Rectal smooth muscle tissue (tissue), 1 donor: ENCODE results near the gene ZNF106.

Experiments used
- H3K27ac ChIP-seq: one replicate; pipeline ENCODE4 v1.7.0; 2013; ENCODE audit warnings: low read depth, low read length, inconsistent platforms
- H3K27me3 ChIP-seq: one replicate; pipeline ENCODE4 v1.7.0; 2013; ENCODE audit warnings: low read length; ENCODE audit not compliant: control insufficient read depth, insufficient read depth
- H3K36me3 ChIP-seq: one replicate; pipeline ENCODE4 v1.7.0; 2013; ENCODE audit warnings: low read length; ENCODE audit not compliant: control insufficient read depth, insufficient read depth
- H3K4me1 ChIP-seq: one replicate; pipeline ENCODE4 v1.7.0; 2013; ENCODE audit warnings: low read length; ENCODE audit not compliant: control insufficient read depth, insufficient read depth
- H3K4me3 ChIP-seq: one replicate; pipeline ENCODE4 v1.7.0; 2013; ENCODE audit warnings: low read length
- H3K9ac ChIP-seq: one replicate; pipeline ENCODE4 v1.7.0; 2013; ENCODE audit warnings: low read length

The ZNF106 gene

GRCh38 chr15:42490671-42491538, at the start of gene ZNF106:
Gene ZNF106 (minus strand): TSS chr15:42491141. CDS start chr15:42472289, 18,852 bp downstream.
- Histone ChIP-seq H3K27me3 (no peaks in the 10 kb centered on the region), H3K4me1 (peaks cover 11% of the 10 kb centered on the region), H3K27ac (peak within 1 kb of the TSS; percentile 88), H3K4me3 (peak within 1 kb of the TSS; percentile 98), H3K36me3 (no peaks in the 10 kb centered on the region), H3K9ac (peak within 1 kb of the TSS; percentile 95)

- peaks cover 20% of the 10 kb centered on the region for H3K36me3 ChIP-seq
- H3K9ac ChIP-seq: no peak overlapping the region
- no peak overlapping the region for H3K4me3 ChIP-seq
- H3K4me1 ChIP-seq: no peaks in the 10 kb centered on the region
- H3K27me3 ChIP-seq: no peaks in the 10 kb centered on the region
- no peak overlapping the region for H3K27ac ChIP-seq
These were observed 42.3 kb upstream of the ZNF106 start for GRCh38 chr15:42533246-42533645.

GRCh38 chr15:42528970-42529369, 38.0 kb upstream of the ZNF106 start:
- no peak overlapping the region for H3K4me3 ChIP-seq
- no peak overlapping the region for H3K27ac ChIP-seq
- no peaks in the 10 kb centered on the region for H3K4me1 ChIP-seq
- H3K27me3 ChIP-seq: no peaks in the 10 kb centered on the region
- peaks cover 17% of the 10 kb centered on the region for H3K36me3 ChIP-seq
- no peak overlapping the region for H3K9ac ChIP-seq

GRCh38 chr15:42523331-42523730, 32.4 kb upstream of the ZNF106 start:
- no peaks in the 10 kb centered on the region for H3K27me3 ChIP-seq
- H3K27ac ChIP-seq: no peak overlapping the region
- H3K4me1 ChIP-seq: no peaks in the 10 kb centered on the region
- H3K9ac ChIP-seq: no peak overlapping the region
- H3K4me3 ChIP-seq: no peak overlapping the region
- H3K36me3 ChIP-seq: peaks cover 5% of the 10 kb centered on the region

- H3K4me3 ChIP-seq: no peak overlapping the region
- no peak overlapping the region for H3K9ac ChIP-seq
- H3K4me1 ChIP-seq: no peaks in the 10 kb centered on the region
- H3K27ac ChIP-seq: peak overlapping the region; percentile 39
- no peaks in the 10 kb centered on the region for H3K27me3 ChIP-seq
- H3K36me3 ChIP-seq: peaks cover 14% of the 10 kb centered on the region
These were observed 20.1 kb upstream of the ZNF106 start for GRCh38 chr15:42511007-42511391.

GRCh38 chr15:42510258-42511006, 19.5 kb upstream of the ZNF106 start:
- H3K27me3 ChIP-seq: no peaks in the 10 kb centered on the region
- H3K4me3 ChIP-seq: no peak overlapping the region
- peak overlapping the region; percentile 39 for H3K27ac ChIP-seq
- H3K36me3 ChIP-seq: peaks cover 10% of the 10 kb centered on the region
- no peak overlapping the region for H3K9ac ChIP-seq
- H3K4me1 ChIP-seq: no peaks in the 10 kb centered on the region

- H3K27ac ChIP-seq: peak overlapping the region; percentile 33
- no peaks in the 10 kb centered on the region for H3K27me3 ChIP-seq
- H3K36me3 ChIP-seq: peaks cover under 1% of the 10 kb centered on the region
- no peak overlapping the region for H3K9ac ChIP-seq
- H3K4me1 ChIP-seq: no peaks in the 10 kb centered on the region
- no peak overlapping the region for H3K4me3 ChIP-seq
These were observed 17.3 kb upstream of the ZNF106 start for GRCh38 chr15:42508263-42508690.

GRCh38 chr15:42507514-42507913, 16.6 kb upstream of the ZNF106 start:
- Histone ChIP-seq H3K4me3 (no peak overlapping the region), H3K27ac (no peak overlapping the region), H3K4me1 (no peaks in the 10 kb centered on the region), H3K27me3 (no peaks in the 10 kb centered on the region), H3K9ac (no peak overlapping the region), H3K36me3 (no peaks in the 10 kb centered on the region)

GRCh38 chr15:42504631-42505030, 13.7 kb upstream of the ZNF106 start:
- no peaks in the 10 kb centered on the region for H3K27me3 ChIP-seq
- no peak overlapping the region for H3K27ac ChIP-seq
- H3K4me3 ChIP-seq: no peak overlapping the region
- no peaks in the 10 kb centered on the region for H3K36me3 ChIP-seq
- H3K4me1 ChIP-seq: no peaks in the 10 kb centered on the region
- no peak overlapping the region for H3K9ac ChIP-seq

- Histone ChIP-seq H3K9ac (no peak overlapping the region), H3K36me3 (no peaks in the 10 kb centered on the region), H3K27me3 (no peaks in the 10 kb centered on the region), H3K27ac (no peak overlapping the region), H3K4me1 (no peaks in the 10 kb centered on the region), H3K4me3 (no peak overlapping the region)
These were observed 12.9 kb upstream of the ZNF106 start for GRCh38 chr15:42503825-42504224.

- H3K4me1 ChIP-seq: no peaks in the 10 kb centered on the region
- H3K36me3 ChIP-seq: no peaks in the 10 kb centered on the region
- no peak overlapping the region for H3K27ac ChIP-seq
- H3K4me3 ChIP-seq: no peak overlapping the region
- no peaks in the 10 kb centered on the region for H3K27me3 ChIP-seq
- H3K9ac ChIP-seq: no peak overlapping the region
These were observed 11.5 kb upstream of the ZNF106 start for GRCh38 chr15:42502477-42502876.

GRCh38 chr15:42499858-42500609, 9.1 kb upstream of the ZNF106 start:
- H3K4me1 ChIP-seq: no peaks in the 10 kb centered on the region
- no peak overlapping the region for H3K27ac ChIP-seq
- H3K4me3 ChIP-seq: no peak overlapping the region

More at GRCh38 chr15:42499858-42500609, 9.1 kb upstream of the ZNF106 start:
- H3K27me3 ChIP-seq: no peaks in the 10 kb centered on the region
- H3K9ac ChIP-seq: no peak overlapping the region
- no peaks in the 10 kb centered on the region for H3K36me3 ChIP-seq
